ENCODE data around the gene MAPKAPK2. TPM values are rescaled to one million over a fixed set of nuclear protein-coding genes. Genes with fewer than 3 reads are reported as not detected.

MAPKAPK2 gene
- 32.5 TPM for polyA plus RNA-seq (2013, experiment 1 of 2)
- 32.5 TPM for polyA plus RNA-seq (2013, experiment 2 of 2)

DNA sequence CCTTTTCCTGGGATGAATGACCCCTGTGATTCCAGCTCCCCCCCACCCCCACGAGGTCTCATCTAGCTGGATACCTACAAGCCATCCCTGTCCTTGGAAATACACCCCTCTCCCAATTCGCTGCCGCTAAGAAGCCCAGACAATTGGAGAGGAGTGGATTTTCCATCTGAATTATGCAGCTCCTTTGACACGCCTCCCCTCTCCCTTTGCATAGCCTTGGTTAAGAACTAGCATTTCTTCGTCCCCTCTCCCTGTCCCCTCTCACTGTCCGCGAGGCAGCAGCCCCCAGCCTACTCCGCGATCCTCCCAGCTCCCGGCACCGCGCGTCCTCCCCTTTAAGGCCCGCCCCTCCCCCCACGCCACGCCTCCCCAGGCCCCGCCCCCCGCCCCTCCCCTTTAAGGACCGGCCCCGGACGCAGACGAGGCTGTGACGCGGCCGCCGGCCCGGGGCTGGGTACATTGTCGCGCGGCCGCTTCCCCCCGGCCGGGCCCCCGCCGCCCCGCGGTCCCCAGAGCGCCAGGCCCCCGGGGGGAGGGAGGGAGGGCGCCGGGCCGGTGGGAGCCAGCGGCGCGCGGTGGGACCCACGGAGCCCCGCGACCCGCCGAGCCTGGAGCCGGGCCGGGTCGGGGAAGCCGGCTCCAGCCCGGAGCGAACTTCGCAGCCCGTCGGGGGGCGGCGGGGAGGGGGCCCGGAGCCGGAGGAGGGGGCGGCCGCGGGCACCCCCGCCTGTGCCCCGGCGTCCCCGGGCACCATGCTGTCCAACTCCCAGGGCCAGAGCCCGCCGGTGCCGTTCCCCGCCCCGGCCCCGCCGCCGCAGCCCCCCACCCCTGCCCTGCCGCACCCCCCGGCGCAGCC lies at the start of gene MAPKAPK2:
Gene MAPKAPK2, plus strand, starts transcription at position 428 of the 856 bp plus-strand sequence. Its CDS starts 325 bp downstream, at position 753.
- no CpG with 5 or more reads among the region's 82 CpGs for WGBS (ENCODE audit: extremely low coverage, insufficient coverage, low lambda C conversion rate)
- peak; percentile 74 for DNase-seq
- Histone ChIP-seq H2BK15ac (replicated peaks; ENCODE audit: low read depth) (peak within 1 kb of the TSS; percentile 64), H3K79me2 (ENCODE audit: control insufficient read depth, insufficient read depth, low read length) (peaks cover 24% of the 10 kb centered on the region), H3K27me3 (ENCODE audit: insufficient read depth, low read length, poor library complexity) (no peaks in the 10 kb centered on the region), H2BK5ac (ENCODE audit: low read length) (no peak within 1 kb of the TSS), H3K4me2 (ENCODE audit: low read length) (peak within 1 kb of the TSS; percentile 67), H4K5ac (ENCODE audit: low read length) (no peak within 1 kb of the TSS), H3K4me3 (ENCODE audit: low read length) (peak within 1 kb of the TSS; percentile 84), H3K27ac (ENCODE audit: low read depth, low read length) (peak within 1 kb of the TSS; percentile 70), H3K23ac (ENCODE audit: low read length) (peak within 1 kb of the TSS; percentile 45), H3K9ac (ENCODE audit: low read length) (peak within 1 kb of the TSS; percentile 90), H3K4ac (ENCODE audit: low read depth, low read length) (peak within 1 kb of the TSS; percentile 65), H2AK5ac (ENCODE audit: low read length) (no peak within 1 kb of the TSS), H4K8ac (ENCODE audit: low read depth, low read length) (no peak within 1 kb of the TSS), H3K36me3 (ENCODE audit: control insufficient read depth, insufficient read depth, low read length) (no peaks in the 10 kb centered on the region), H3K18ac (ENCODE audit: low read length) (peak within 1 kb of the TSS; percentile 85), H2BK120ac (ENCODE audit: low read depth, low read length) (peak within 1 kb of the TSS; percentile 47), H3K4me1 (ENCODE audit: control insufficient read depth, low read depth, low read length) (peaks cover 10% of the 10 kb centered on the region), H3K56ac (ENCODE audit: low read length) (peak within 1 kb of the TSS; percentile 88), H3K79me1 (ENCODE audit: low read length) (peaks cover 12% of the 10 kb centered on the region)

DNA sequence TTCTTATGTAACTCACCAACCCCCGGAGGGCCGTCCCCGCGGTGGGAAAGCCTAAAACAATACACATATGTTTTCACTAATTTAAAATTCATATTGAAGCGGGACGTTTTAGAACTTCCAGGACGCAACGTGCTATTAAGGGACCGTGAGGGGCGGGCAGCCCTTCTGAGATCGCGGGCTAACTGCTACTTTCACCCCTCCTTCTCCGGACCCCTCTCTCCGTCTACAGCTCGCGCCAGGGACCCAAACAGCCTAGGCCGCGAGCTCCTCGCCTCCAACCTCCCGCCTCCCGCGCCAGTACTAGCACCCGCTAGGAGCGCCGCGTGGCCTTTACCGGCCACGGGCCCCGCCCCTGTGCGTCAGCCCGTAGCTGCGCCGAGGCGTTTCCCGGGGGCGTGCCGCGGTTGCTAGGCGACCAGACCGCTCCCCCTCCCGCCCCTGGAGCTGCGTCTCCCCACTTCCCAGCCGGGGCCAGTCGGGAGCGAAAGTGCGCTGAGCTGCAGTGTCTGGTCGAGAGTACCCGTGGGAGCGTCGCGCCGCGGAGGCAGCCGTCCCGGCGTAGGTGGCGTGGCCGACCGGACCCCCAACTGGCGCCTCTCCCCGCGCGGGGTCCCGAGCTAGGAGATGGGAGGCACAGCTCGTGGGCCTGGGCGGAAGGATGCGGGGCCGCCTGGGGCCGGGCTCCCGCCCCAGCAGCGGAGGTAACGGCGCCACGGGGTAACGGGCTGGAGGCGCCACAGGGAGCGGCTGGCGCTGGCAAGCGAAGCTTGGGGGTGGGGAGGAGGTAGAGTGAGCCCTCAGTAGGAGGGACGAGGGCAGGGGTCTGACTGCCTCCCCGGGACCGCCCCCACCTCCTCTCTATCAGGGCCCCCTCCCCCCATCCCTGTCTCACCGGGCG lies 49.4 kb upstream of the MAPKAPK2 start, which contains the start of gene DYRK3:
Gene DYRK3, plus strand, starts transcription at position 457 of the 898 bp plus-strand sequence. Its CDS starts 168 bp downstream, at position 625.
- Histone ChIP-seq H2BK5ac (ENCODE audit: low read length) (peak within 1 kb of the TSS; percentile 6), H3K79me2 (ENCODE audit: control insufficient read depth, insufficient read depth, low read length) (no peaks in the 10 kb centered on the region), H3K9ac (ENCODE audit: low read length) (peak within 1 kb of the TSS; percentile 68), H4K5ac (ENCODE audit: low read length) (no peak within 1 kb of the TSS), H2BK15ac (replicated peaks; ENCODE audit: low read depth) (no peak within 1 kb of the TSS), H3K27ac (ENCODE audit: low read depth, low read length) (peak within 1 kb of the TSS; percentile 63), H3K18ac (ENCODE audit: low read length) (peak within 1 kb of the TSS; percentile 62), H2AK5ac (ENCODE audit: low read length) (no peak within 1 kb of the TSS), H3K4me3 (ENCODE audit: low read length) (peak within 1 kb of the TSS; percentile 71), H4K8ac (ENCODE audit: low read depth, low read length) (no peak within 1 kb of the TSS), H2BK120ac (ENCODE audit: low read depth, low read length) (peak within 1 kb of the TSS; percentile 37), H3K4ac (ENCODE audit: low read depth, low read length) (no peak within 1 kb of the TSS), H3K23ac (ENCODE audit: low read length) (no peak within 1 kb of the TSS), H3K4me1 (ENCODE audit: control insufficient read depth, low read depth, low read length) (peaks cover 6% of the 10 kb centered on the region), H3K79me1 (ENCODE audit: low read length) (no peaks in the 10 kb centered on the region), H3K4me2 (ENCODE audit: low read length) (peak within 1 kb of the TSS; percentile 35), H3K56ac (ENCODE audit: low read length) (peak within 1 kb of the TSS; percentile 88), H3K36me3 (ENCODE audit: control insufficient read depth, insufficient read depth, low read length) (no peaks in the 10 kb centered on the region), H3K27me3 (ENCODE audit: insufficient read depth, low read length, poor library complexity) (no peaks in the 10 kb centered on the region)
- whole genome bisulfite sequencing (ENCODE audit: extremely low coverage, insufficient coverage, low lambda C conversion rate), result no CpG with 5 or more reads among the region's 84 CpGs
- DNase-seq, result peak; percentile 96

DNA sequence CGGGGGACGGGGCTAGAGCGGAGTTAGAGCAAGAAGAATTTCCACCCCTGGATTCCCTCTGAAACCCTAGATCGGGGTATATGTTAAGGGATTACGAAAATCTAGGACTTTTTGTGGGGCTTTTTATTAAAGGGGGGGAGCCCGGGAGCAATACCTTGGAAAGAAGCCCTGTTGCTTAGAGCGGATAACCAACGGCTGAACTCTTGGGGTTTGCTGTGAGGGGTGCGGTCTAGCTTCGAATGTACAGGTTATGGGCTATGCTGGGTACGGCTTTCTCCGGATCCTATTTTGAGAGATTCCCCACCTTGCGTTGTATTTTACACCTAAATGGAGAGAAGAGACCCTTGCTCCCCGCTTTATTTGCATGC lies 48.7 kb upstream of the MAPKAPK2 start:
- H3K4me1 ChIP-seq (ENCODE audit: control insufficient read depth, low read depth, low read length), result peaks cover 6% of the 10 kb centered on the region
- H2BK5ac ChIP-seq (ENCODE audit: low read length), result no peak overlapping the region
- H4K5ac ChIP-seq (ENCODE audit: low read length), result no peak overlapping the region
- no peak overlapping the region for H2AK5ac ChIP-seq (ENCODE audit: low read length)
- no peak overlapping the region for H4K8ac ChIP-seq (ENCODE audit: low read depth, low read length)
- H3K56ac ChIP-seq (ENCODE audit: low read length), result peak overlapping the region; percentile 88
- peak overlapping the region; percentile 38 for H3K9ac ChIP-seq (ENCODE audit: low read length)
- H2BK15ac ChIP-seq (replicated peaks; ENCODE audit: low read depth), result no peak overlapping the region
- no peak overlapping the region for H3K23ac ChIP-seq (ENCODE audit: low read length)
- DNase-seq, result no peak
- no peaks in the 10 kb centered on the region for H3K27me3 ChIP-seq (ENCODE audit: insufficient read depth, low read length, poor library complexity)
- H3K4ac ChIP-seq (ENCODE audit: low read depth, low read length), result no peak overlapping the region
- H3K79me1 ChIP-seq (ENCODE audit: low read length), result no peaks in the 10 kb centered on the region
- peak overlapping the region; percentile 71 for H3K4me3 ChIP-seq (ENCODE audit: low read length)
- peak overlapping the region; percentile 9 for H3K27ac ChIP-seq (ENCODE audit: low read depth, low read length)
- H2BK120ac ChIP-seq (ENCODE audit: low read depth, low read length), result peak overlapping the region; percentile 37
- H3K36me3 ChIP-seq (ENCODE audit: control insufficient read depth, insufficient read depth, low read length), result no peaks in the 10 kb centered on the region
- H3K18ac ChIP-seq (ENCODE audit: low read length), result peak overlapping the region; percentile 62
- WGBS (ENCODE audit: extremely low coverage, insufficient coverage, low lambda C conversion rate), result no CpG with 5 or more reads among the region's 14 CpGs
- peak overlapping the region; percentile 23 for H3K4me2 ChIP-seq (ENCODE audit: low read length)
- H3K79me2 ChIP-seq (ENCODE audit: control insufficient read depth, insufficient read depth, low read length), result no peaks in the 10 kb centered on the region

DNA sequence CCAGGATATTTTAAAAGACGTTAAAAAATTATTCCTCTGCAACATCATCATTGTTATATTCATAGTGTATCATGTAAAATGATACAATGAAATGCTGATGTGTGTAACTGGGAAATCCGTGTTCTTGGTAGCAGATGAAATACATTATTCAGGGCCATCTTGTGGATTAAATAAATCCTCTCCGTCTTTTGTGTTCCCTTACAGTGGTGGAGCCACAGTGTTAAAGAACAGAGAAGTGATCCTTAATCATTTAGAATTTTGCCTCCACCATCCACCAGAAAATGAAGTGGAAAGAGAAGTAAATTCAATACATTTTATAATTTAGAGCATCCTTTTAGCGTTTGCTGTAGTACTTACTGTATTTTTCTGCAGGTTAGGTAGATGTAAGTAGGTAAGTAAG lies 48.0 kb upstream of the MAPKAPK2 start:
- no peak overlapping the region for H2BK120ac ChIP-seq (ENCODE audit: low read depth, low read length)
- H3K27me3 ChIP-seq (ENCODE audit: insufficient read depth, low read length, poor library complexity), result no peaks in the 10 kb centered on the region
- no peak overlapping the region for H3K18ac ChIP-seq (ENCODE audit: low read length)
- no peak overlapping the region for H3K56ac ChIP-seq (ENCODE audit: low read length)
- no peak overlapping the region for H2AK5ac ChIP-seq (ENCODE audit: low read length)
- H3K9ac ChIP-seq (ENCODE audit: low read length), result peak overlapping the region; percentile 3
- no peak for DNase-seq
- no peaks in the 10 kb centered on the region for H3K36me3 ChIP-seq (ENCODE audit: control insufficient read depth, insufficient read depth, low read length)
- no peak overlapping the region for H3K23ac ChIP-seq (ENCODE audit: low read length)
- H3K27ac ChIP-seq (ENCODE audit: low read depth, low read length), result no peak overlapping the region
- H4K5ac ChIP-seq (ENCODE audit: low read length), result no peak overlapping the region
- no peaks in the 10 kb centered on the region for H3K79me1 ChIP-seq (ENCODE audit: low read length)
- no CpG with 5 or more reads among the region's 4 CpGs for WGBS (ENCODE audit: extremely low coverage, insufficient coverage, low lambda C conversion rate)
- peaks cover 6% of the 10 kb centered on the region for H3K4me1 ChIP-seq (ENCODE audit: control insufficient read depth, low read depth, low read length)
- no peak overlapping the region for H2BK5ac ChIP-seq (ENCODE audit: low read length)
- H4K8ac ChIP-seq (ENCODE audit: low read depth, low read length), result no peak overlapping the region
- no peaks in the 10 kb centered on the region for H3K79me2 ChIP-seq (ENCODE audit: control insufficient read depth, insufficient read depth, low read length)
- no peak overlapping the region for H3K4me3 ChIP-seq (ENCODE audit: low read length)
- H3K4me2 ChIP-seq (ENCODE audit: low read length), result no peak overlapping the region
- H2BK15ac ChIP-seq (replicated peaks; ENCODE audit: low read depth), result no peak overlapping the region
- H3K4ac ChIP-seq (ENCODE audit: low read depth, low read length), result no peak overlapping the region

DNA sequence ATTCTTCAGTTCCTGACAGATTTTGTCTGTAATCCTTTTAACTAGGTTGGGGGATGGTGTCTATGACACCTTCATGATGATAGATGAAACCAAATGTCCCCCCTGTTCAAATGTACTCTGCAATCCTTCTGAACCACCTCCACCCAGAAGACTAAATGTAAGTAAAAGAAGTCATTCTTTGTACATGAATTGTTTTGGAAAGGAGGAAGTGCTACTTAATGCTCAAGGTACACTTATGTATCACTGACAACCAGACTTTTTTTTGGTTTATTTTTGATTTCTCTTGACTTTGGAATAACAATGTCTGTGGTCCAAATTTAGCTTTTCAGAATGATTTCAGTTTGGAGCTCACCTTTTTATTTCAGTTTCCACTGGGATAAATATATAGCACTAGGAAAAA lies 47.1 kb upstream of the MAPKAPK2 start:
- no peak overlapping the region for H3K56ac ChIP-seq (ENCODE audit: low read length)
- H3K4ac ChIP-seq (ENCODE audit: low read depth, low read length), result no peak overlapping the region
- H2BK120ac ChIP-seq (ENCODE audit: low read depth, low read length), result no peak overlapping the region
- H3K4me2 ChIP-seq (ENCODE audit: low read length), result no peak overlapping the region
- no peaks in the 10 kb centered on the region for H3K79me1 ChIP-seq (ENCODE audit: low read length)
- peaks cover 6% of the 10 kb centered on the region for H3K4me1 ChIP-seq (ENCODE audit: control insufficient read depth, low read depth, low read length)
- DNase-seq, result no peak
- H3K4me3 ChIP-seq (ENCODE audit: low read length), result no peak overlapping the region
- no peak overlapping the region for H2AK5ac ChIP-seq (ENCODE audit: low read length)
- no peak overlapping the region for H4K5ac ChIP-seq (ENCODE audit: low read length)
- H2BK5ac ChIP-seq (ENCODE audit: low read length), result no peak overlapping the region
- H4K8ac ChIP-seq (ENCODE audit: low read depth, low read length), result no peak overlapping the region
- no peak overlapping the region for H3K23ac ChIP-seq (ENCODE audit: low read length)
- H3K27ac ChIP-seq (ENCODE audit: low read depth, low read length), result no peak overlapping the region
- no peak overlapping the region for H3K9ac ChIP-seq (ENCODE audit: low read length)
- no peaks in the 10 kb centered on the region for H3K79me2 ChIP-seq (ENCODE audit: control insufficient read depth, insufficient read depth, low read length)
- H3K36me3 ChIP-seq (ENCODE audit: control insufficient read depth, insufficient read depth, low read length), result no peaks in the 10 kb centered on the region
- H2BK15ac ChIP-seq (replicated peaks; ENCODE audit: low read depth), result no peak overlapping the region
- no peak overlapping the region for H3K18ac ChIP-seq (ENCODE audit: low read length)
- H3K27me3 ChIP-seq (ENCODE audit: insufficient read depth, low read length, poor library complexity), result no peaks in the 10 kb centered on the region

All from mesendoderm (in vitro differentiated cells).